SK-N-MC (cell line): Measurements from ENCODE around the gene LASP1.

ENCODE experiments used
- DNase-seq: peaks from one replicate; pipeline ENCODE4 v3.0.0-alpha.2; 2011; ENCODE audit warnings: low read depth, low spot score
- H3K27ac ChIP-seq: fragments of 200-600 bp; sonication (generic); 2 replicates; pipeline ENCODE4 v1.5.1; 2016; ENCODE audit warnings: mixed run types
- H3K36me3 ChIP-seq: fragments of 200-600 bp; sonication (generic); 2 replicates; pipeline ENCODE4 v1.6.1; 2017; ENCODE audit warnings: antibody characterized with exemption, low read length, mixed read lengths; ENCODE audit not compliant: insufficient read depth
- H3K4me3 ChIP-seq: fragments of 200-600 bp; sonication (generic); 2 replicates; pipeline ENCODE4 v1.5.1; 2016
- H3K9ac ChIP-seq: fragments of 200-600 bp; sonication (generic); 2 replicates; pipeline ENCODE4 v1.8.0; 2017; ENCODE audit warnings: mixed run types, mixed read lengths; ENCODE audit not compliant: insufficient read length
- H3K9me3 ChIP-seq: fragments of 200-600 bp; sonication (generic); 2 replicates; pipeline ENCODE4 v1.6.1; 2017; ENCODE audit warnings: low read depth, mild to moderate bottlenecking, antibody characterized with exemption, low read length, moderate library complexity, mixed read lengths
- EZH2 ChIP-seq: fragments of 200-600 bp; sonication (generic); IDR thresholded peaks from one replicate; pipeline ENCODE4 v1.6.1; 2017; ENCODE audit warnings: antibody characterized with exemption
- FOXP2 ChIP-seq: optimal IDR thresholded peaks from 2 replicates; pipeline ENCODE3; 2011; ENCODE audit warnings: mild to moderate bottlenecking, moderate library complexity; ENCODE audit not compliant: insufficient read depth; ENCODE audit errors: extremely low read length, control extremely low read depth
- POLR2AphosphoS5 ChIP-seq: IDR thresholded peaks from 2 replicates; pipeline ENCODE4 v1.6.1; 2012; ENCODE audit warnings: mild to moderate bottlenecking, low read depth, low read length, borderline replicate concordance

The LASP1 gene

GRCh38 chr17:38892083-38892482 lies 22.2 kb downstream of the LASP1 start:
- H3K27ac ChIP-seq, result no peak overlapping the region
- DNase-seq, result no peak

GRCh38 chr17:38892620-38893019 lies 22.8 kb downstream of the LASP1 start:
- Histone ChIP-seq H3K4me3 (no peak overlapping the region), H3K27ac (no peak overlapping the region), H3K9me3 (no peaks in the 10 kb centered on the region), H3K36me3 (peaks cover 41% of the 10 kb centered on the region), H3K9ac (no peak overlapping the region)
- TF ChIP-seq FOXP2, result no peak
- no peak for TF ChIP-seq POLR2AphosphoS5
- TF ChIP-seq EZH2, result no peak
- no peak for DNase-seq

More at GRCh38 chr17:38892083-38892482, 22.2 kb downstream of the LASP1 start:
- TF ChIP-seq EZH2 (no peak), POLR2AphosphoS5 (no peak), FOXP2 (no peak)
- Histone ChIP-seq H3K9ac (no peak overlapping the region), H3K36me3 (peaks cover 46% of the 10 kb centered on the region), H3K4me3 (no peak overlapping the region), H3K9me3 (no peaks in the 10 kb centered on the region)

- Histone ChIP-seq H3K4me3 (no peak overlapping the region), H3K9ac (no peak overlapping the region), H3K36me3 (peaks cover 42% of the 10 kb centered on the region), H3K9me3 (no peaks in the 10 kb centered on the region), H3K27ac (no peak overlapping the region)
- no peak for DNase-seq
- no peak for TF ChIP-seq EZH2
- TF ChIP-seq FOXP2, result no peak
Observed at GRCh38 chr17:38893113-38893512, 23.3 kb downstream of the LASP1 start.

GRCh38 chr17:38893607-38894006 lies 23.7 kb downstream of the LASP1 start:
- Histone ChIP-seq H3K27ac (no peak overlapping the region), H3K4me3 (no peak overlapping the region), H3K9me3 (no peaks in the 10 kb centered on the region), H3K9ac (no peak overlapping the region), H3K36me3 (peaks cover 47% of the 10 kb centered on the region)
- DNase-seq, result no peak
- TF ChIP-seq POLR2AphosphoS5 (no peak), EZH2 (no peak), FOXP2 (no peak)

- Histone ChIP-seq H3K36me3 (peaks cover 54% of the 10 kb centered on the region), H3K27ac (no peak overlapping the region), H3K9me3 (no peaks in the 10 kb centered on the region), H3K9ac (no peak overlapping the region), H3K4me3 (no peak overlapping the region)
- DNase-seq, result no peak
- TF ChIP-seq FOXP2 (no peak), EZH2 (no peak), POLR2AphosphoS5 (no peak)
Observed at GRCh38 chr17:38894276-38894675, 24.4 kb downstream of the LASP1 start.

GRCh38 chr17:38896346-38896954 lies 26.6 kb downstream of the LASP1 start:
- DNase-seq, result no peak
- H3K27ac ChIP-seq, result no peak overlapping the region
- peaks cover 43% of the 10 kb centered on the region; the same call in 1 of the 2 replicates for H3K36me3 ChIP-seq
- no peaks in the 10 kb centered on the region for H3K9me3 ChIP-seq
- H3K4me3 ChIP-seq, result no peak overlapping the region
- no peak overlapping the region for H3K9ac ChIP-seq
- no peak for TF ChIP-seq EZH2
- no peak for TF ChIP-seq FOXP2
- no peak for TF ChIP-seq POLR2AphosphoS5

- H3K27ac ChIP-seq, result no peak overlapping the region
- no peak overlapping the region for H3K4me3 ChIP-seq
- no peak overlapping the region for H3K9ac ChIP-seq
- H3K36me3 ChIP-seq, result peaks cover 38% of the 10 kb centered on the region; the same call in 1 of the 2 replicates
- H3K9me3 ChIP-seq, result no peaks in the 10 kb centered on the region
- DNase-seq, result no peak
- TF ChIP-seq FOXP2, result no peak
- no peak for TF ChIP-seq EZH2
- TF ChIP-seq POLR2AphosphoS5, result no peak
Observed at GRCh38 chr17:38897176-38897575, 27.3 kb downstream of the LASP1 start.

- DNase-seq, result no peak
- H3K9ac ChIP-seq, result no peak overlapping the region
- H3K27ac ChIP-seq, result no peak overlapping the region
- no peak for TF ChIP-seq POLR2AphosphoS5
- peaks cover 32% of the 10 kb centered on the region; the same call in 1 of the 2 replicates for H3K36me3 ChIP-seq
- H3K4me3 ChIP-seq, result no peak overlapping the region
- H3K9me3 ChIP-seq, result no peaks in the 10 kb centered on the region
Observed at GRCh38 chr17:38897671-38898290, 27.9 kb downstream of the LASP1 start.

GRCh38 chr17:38898291-38898679 lies 28.4 kb downstream of the LASP1 start:
- TF ChIP-seq FOXP2, result no peak
- TF ChIP-seq POLR2AphosphoS5, result no peak
- TF ChIP-seq EZH2, result no peak
- Histone ChIP-seq H3K36me3 (peaks cover 32% of the 10 kb centered on the region), H3K27ac (no peak overlapping the region), H3K4me3 (no peak overlapping the region), H3K9ac (no peak overlapping the region), H3K9me3 (no peaks in the 10 kb centered on the region)
- no peak for DNase-seq
